ENCODE measurements around the gene WFIKKN2. TPM values are rescaled to one million over a fixed set of nuclear protein-coding genes. Genes with fewer than 3 reads are reported as not detected.
A peak's percentile ranks its signal among the peaks of the same experiment; 100 is the strongest.

WFIKKN2 gene
- total and polyA plus RNA-seq, 2 of the 13 experiments (the other 11 are each of a cell fraction or from before 2014, with no cell fraction given), result not detected

DNA sequence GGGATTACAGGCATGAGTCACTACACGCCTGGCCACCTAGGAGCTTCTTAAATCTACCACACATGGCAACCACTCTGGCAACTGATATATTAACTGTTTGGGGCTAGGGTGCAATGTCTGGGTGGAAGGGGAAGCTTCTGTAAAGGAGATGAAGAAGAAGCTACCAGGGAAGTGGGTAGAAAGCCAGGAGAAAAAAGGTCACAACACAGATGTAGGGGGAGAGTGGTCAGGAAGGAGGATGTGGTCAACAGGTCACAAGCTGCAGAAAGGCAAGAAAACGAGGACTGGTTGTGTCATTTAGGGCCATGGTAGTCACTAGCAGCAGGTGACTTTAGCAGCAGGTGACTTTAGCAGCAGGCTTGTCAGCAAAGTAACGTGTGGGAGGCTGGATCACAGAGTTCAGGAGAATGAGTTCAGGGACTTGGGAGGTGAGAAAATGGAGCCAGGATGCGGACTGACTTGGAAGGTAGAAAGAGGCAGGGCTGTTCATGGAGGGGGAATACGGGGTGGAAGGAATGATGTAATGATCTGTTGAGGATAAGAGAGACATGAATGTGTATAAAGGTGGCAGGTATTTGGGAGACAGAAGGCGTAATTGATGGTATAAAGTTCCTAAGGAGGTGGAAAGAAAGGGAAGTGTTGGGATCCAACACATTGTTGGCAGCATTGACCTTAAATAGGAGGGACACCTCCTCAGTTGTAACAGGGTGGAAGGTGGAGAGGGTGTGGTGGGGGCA, 16.3 kb upstream of the WFIKKN2 start:
- intact Hi-C loops (cut with micrococcal nuclease; ENCODE audit: unreplicated experiment) (no loop called here), in situ Hi-C loops (cut with HindIII; ENCODE audit: extremely low pct_ligation_motif_present, low pct_unique_long_range_greater_than_20kb) (no loop called here)
- ATAC-seq, result no peak
- Histone ChIP-seq H3K36me3 (replicated peaks in 1 of 2; ENCODE audit: control insufficient read depth in 1 of 2, insufficient read depth in 2 of 2, low read length in 2 of 2) (no peaks in the 10 kb centered on the region), H3K9ac (ENCODE audit: insufficient read depth, low read depth, low read length) (no peak overlapping the region), H3K4me3 (replicated peaks in 1 of 3; ENCODE audit: insufficient read depth in 1 of 3, low read depth in 2 of 3, low read length in 3 of 3) (no peak overlapping the region), H3K4me2 (ENCODE audit: low read depth, low read length) (no peak overlapping the region), H3K79me2 (ENCODE audit: insufficient read depth, low read length) (no peaks in the 10 kb centered on the region), H3K27me3 (ENCODE audit: control insufficient read depth in 1 of 2, insufficient read depth in 2 of 2, low read length in 2 of 2) (peaks cover 0 to 33% of the 10 kb centered on the region in 2 experiments; a peak in 4 of 5 replicates), H2AFZ (ENCODE audit: low read length) (no peak overlapping the region), H4K20me1 (ENCODE audit: insufficient read depth, low read length) (no peaks in the 10 kb centered on the region), H3K4me1 (ENCODE audit: insufficient read depth, low read length) (peaks cover 27% of the 10 kb centered on the region), H3K27ac (ENCODE audit: extremely low read length, insufficient read depth, low read length) (no peak overlapping the region), H3K9me3 (ENCODE audit: low read length) (no peaks in the 10 kb centered on the region)
- DNase-seq (ENCODE audit: low spot score), result no peak
- 17% methylated on average over 6 of the region's 6 CpGs for WGBS (ENCODE audit: low lambda C conversion rate)
- 0 out of 2 replicates have a peak, but pooled peaks have one; percentile 10 for TF ChIP-seq FOXP1 (IDR thresholded peaks at IDR 0.05)
- no peak for TF ChIP-seq FOXP1 (CRISPR knock-in tag; IDR thresholded peaks at IDR 0.05)
- TF ChIP-seq, protein P1, sequence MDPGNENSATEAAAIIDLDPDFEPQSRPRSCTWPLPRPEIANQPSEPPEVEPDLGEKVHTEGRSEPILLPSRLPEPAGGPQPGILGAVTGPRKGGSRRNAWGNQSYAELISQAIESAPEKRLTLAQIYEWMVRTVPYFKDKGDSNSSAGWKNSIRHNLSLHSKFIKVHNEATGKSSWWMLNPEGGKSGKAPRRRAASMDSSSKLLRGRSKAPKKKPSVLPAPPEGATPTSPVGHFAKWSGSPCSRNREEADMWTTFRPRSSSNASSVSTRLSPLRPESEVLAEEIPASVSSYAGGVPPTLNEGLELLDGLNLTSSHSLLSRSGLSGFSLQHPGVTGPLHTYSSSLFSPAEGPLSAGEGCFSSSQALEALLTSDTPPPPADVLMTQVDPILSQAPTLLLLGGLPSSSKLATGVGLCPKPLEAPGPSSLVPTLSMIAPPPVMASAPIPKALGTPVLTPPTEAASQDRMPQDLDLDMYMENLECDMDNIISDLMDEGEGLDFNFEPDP (CRISPR knock-in tag; conservative IDR thresholded peaks at IDR 0.05), result no peak
- peak; percentile 51 for TF ChIP-seq ATF7 (IDR thresholded peaks at IDR 0.05)
- no peak for TF ChIP-seq ATF7 (CRISPR knock-in tag; IDR thresholded peaks at IDR 0.05)
- TF ChIP-seq, protein P2, sequence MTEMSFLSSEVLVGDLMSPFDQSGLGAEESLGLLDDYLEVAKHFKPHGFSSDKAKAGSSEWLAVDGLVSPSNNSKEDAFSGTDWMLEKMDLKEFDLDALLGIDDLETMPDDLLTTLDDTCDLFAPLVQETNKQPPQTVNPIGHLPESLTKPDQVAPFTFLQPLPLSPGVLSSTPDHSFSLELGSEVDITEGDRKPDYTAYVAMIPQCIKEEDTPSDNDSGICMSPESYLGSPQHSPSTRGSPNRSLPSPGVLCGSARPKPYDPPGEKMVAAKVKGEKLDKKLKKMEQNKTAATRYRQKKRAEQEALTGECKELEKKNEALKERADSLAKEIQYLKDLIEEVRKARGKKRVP (CRISPR knock-in tag; IDR thresholded peaks at IDR 0.05), result no peak
- no TSS peak for BruUV-seq (replicated peaks)
- ChIA-PET CTCF (ENCODE audit: low intra/inter-chr PET ratio, low total read pairs) (interaction anchor here (2.1 kb wide), 1 partner anchor 36 kb away, joined by 8 read pairs; no protein-coding TSS in a partner anchor), POLR2A (no interaction called here)
- FAIRE-seq, result no peak
